GM12878 (cell line): ENCODE measurements around the gene ODC1. TPM values are rescaled to one million over a fixed set of nuclear protein-coding genes. Genes with fewer than 3 reads are reported as not detected.

Experiments
- BRCA1 ChIP-seq: IDR thresholded peaks from 2 replicates; pipeline ENCODE4 v1.6.1; 2011; ENCODE audit warnings: low read depth, low read length, improper control_type of control experiment
- CREM ChIP-seq: IDR thresholded peaks from 2 replicates; pipeline ENCODE4 v1.6.1; 2014; ENCODE audit warnings: antibody characterized with exemption, low read depth
- ETV6 ChIP-seq, 2 experiments: fragments of 450-650 bp in 1 of 2; IDR thresholded peaks in 1 of 2; conservative IDR thresholded peaks in 1 of 2; 2 replicates each; pipeline ENCODE4 v1.6.1; 2014; ENCODE audit warnings: antibody characterized with exemption in 1 of 2, borderline replicate concordance in 1 of 2, low read depth in 1 of 2, mild to moderate bottlenecking in 1 of 2, moderate library complexity in 1 of 2
- IKZF1 ChIP-seq: fragments of 450-650 bp; conservative IDR thresholded peaks from 2 replicates; pipeline ENCODE4 v1.6.1; 2017; ENCODE audit warnings: antibody characterized with exemption, mild to moderate bottlenecking
- PAX8 ChIP-seq: fragments of 450-650 bp; IDR thresholded peaks from 2 replicates; pipeline ENCODE4 v1.6.1; 2017; ENCODE audit warnings: mild to moderate bottlenecking, moderate library complexity
- SIX5 ChIP-seq: IDR thresholded peaks from 2 replicates; pipeline ENCODE4 v1.6.1; 2011; ENCODE audit warnings: mild to moderate bottlenecking, low read depth, low read length, moderate library complexity; ENCODE audit not compliant: severe bottlenecking
- SKIL ChIP-seq: fragments of 450-650 bp; IDR thresholded peaks from 2 replicates; pipeline ENCODE4 v1.6.1; 2017; ENCODE audit warnings: mild to moderate bottlenecking, low read depth, inconsistent platforms; ENCODE audit not compliant: poor library complexity, severe bottlenecking
- SUZ12 ChIP-seq: fragments of 200-600 bp; sonication (generic); IDR thresholded peaks from one replicate; pipeline ENCODE4 v1.6.1; 2018; ENCODE audit warnings: antibody characterized with exemption, mild to moderate bottlenecking; ENCODE audit not compliant: unreplicated experiment
- ZBTB33 ChIP-seq: fragments of 450-650 bp; IDR thresholded peaks from 2 replicates; pipeline ENCODE4 v1.6.1; 2017; ENCODE audit warnings: mild to moderate bottlenecking
- polyA plus RNA-seq, 11 experiments: library from polyadenylated mRNA; depleted of rRNA in 4 of 11; unstranded in 6 of 11; stranded (reverse) in 5 of 11; fragments of >200 nt; fragmentation: Nextera tagmentation in 4 of 11; fragmentation: Illumina TruSeq in 1 of 11; extraction: Ambion mirVana in 4 of 11; extraction: Trizol in 1 of 11; gene quantifications; 1 replicate in 1 of 11; 2 replicates in 10 of 11; pipeline versions ENCODE4 v1.2.1 to v1.2.3, GENCODE V29; 2011 to 2016; ENCODE audit warnings: inconsistent platforms in 2 of 11, missing spikeins in 2 of 11, low read depth in 1 of 11
- total RNA-seq, 4 experiments: library from RNA; depleted of rRNA in 3 of 4; stranded (reverse); fragments of >200 nt in 3 of 4; fragmentation: Illumina TruSeq in 1 of 4; extraction: Trizol in 1 of 4; gene quantifications; 2 replicates each; pipeline versions ENCODE4 v1.2.1 to v1.2.3, GENCODE V29; 2013 to 2021

Gene ODC1
- total and polyA plus RNA-seq, 10 of the 15 experiments (the other 5 are each of a cell fraction or from before 2014, with no cell fraction given): 68.5 to 441 (median 340) TPM

GRCh38 chr2:10482913-10483312, 34.8 kb upstream of the ODC1 start (continued):
- TF ChIP-seq CREM (no peak), ETV6 (conservative IDR thresholded peaks at IDR 0.05 in 1 of 2, IDR thresholded peaks at IDR 0.05 in 1 of 2; ENCODE audit: borderline replicate concordance in 1 of 2, low read depth in 1 of 2) (no peak), ZBTB33 (no peak), SUZ12 (no peak), BRCA1 (no peak), SKIL (no peak), PAX8 (no peak), SIX5 (no peak), IKZF1 (no peak)
